Endothelial cell of umbilical vein (primary cell): Measurements from ENCODE around the gene PHOX2B. TPM values are rescaled to one million over a fixed set of nuclear protein-coding genes. Genes with fewer than 3 reads are reported as not detected.

Experiments used
- BruUV-seq: library from RNA; stranded (reverse); fragments of 400-500 nt; replicated peaks from 2 replicates; lab custom pipeline; 2021; lab: Mats Ljungman, UMichigan
- CTCF ChIA-PET: fragments of 300-600, 350-600 bp; sonication (Branson Sonifier 250); formaldehyde crosslinking; loops from one replicate; lab custom pipeline; 2021; ENCODE audit warnings: antibody characterized with exemption, inconsistent platforms; lab: Charles Lee
- POLR2A ChIA-PET: fragments of 300-600, 350-600 bp; sonication (Branson Sonifier 250); formaldehyde crosslinking; loops from one replicate; lab custom pipeline; 2021; ENCODE audit warnings: antibody characterized with exemption, inconsistent platforms; lab: Charles Lee
- DNase-seq: peaks from one replicate; pipeline ENCODE4 v3.0.0-alpha.2; 2011; ENCODE audit warnings: low read depth, low spot score
- FAIRE-seq: peaks from 2 replicates; lab custom pipeline; 2011; peaks lifted over from hg19 to GRCh38; lab: Jason Lieb, UNC
- H2AFZ ChIP-seq: 2 replicates; pipeline ENCODE4 v1.6.0; 2012; ENCODE audit warnings: low read depth, low read length, control low read depth, inconsistent platforms
- H3K27ac ChIP-seq: 2 replicates; pipeline ENCODE4 v1.5.1; 2011; ENCODE audit warnings: low read depth, mild to moderate bottlenecking, control low read depth, low read length, moderate library complexity; ENCODE audit not compliant: insufficient read depth
- H3K27me3 ChIP-seq, 2 experiments: 2 replicates each; pipeline versions ENCODE4 v1.6.0 to v1.6.1; 2011; ENCODE audit warnings: low read length in 2 of 2, mixed read lengths in 1 of 2; ENCODE audit not compliant: control insufficient read depth in 2 of 2, insufficient read depth in 2 of 2
- H3K36me3 ChIP-seq, 2 experiments: 2 replicates in 1 of 2; 3 replicates in 1 of 2; pipeline ENCODE4 v1.5.1; 2011; ENCODE audit warnings: low read length in 2 of 2, mild to moderate bottlenecking in 1 of 2, moderate library complexity in 1 of 2; ENCODE audit not compliant: control insufficient read depth in 2 of 2, insufficient read depth in 2 of 2; ENCODE audit errors: extremely low read depth in 1 of 2
- H3K4me1 ChIP-seq: 3 replicates; pipeline ENCODE4 v1.5.1; 2011; ENCODE audit warnings: mild to moderate bottlenecking, low read length; ENCODE audit not compliant: control insufficient read depth, insufficient read depth; ENCODE audit errors: extremely low read depth
- H3K4me2 ChIP-seq: 2 replicates; pipeline ENCODE4 v1.6.1; 2011; ENCODE audit warnings: low read length, control low read depth, mixed read lengths; ENCODE audit not compliant: insufficient read depth
- H3K4me3 ChIP-seq, 3 experiments: fragments of 200-600 bp in 1 of 3; sonication (generic), shearing (Covaris generic) in 1 of 3; replicated peaks in 1 of 3; 2 replicates each; pipeline ENCODE4 v1.5.1; 2011 to 2016; ENCODE audit warnings: control low read depth in 3 of 3, low read length in 3 of 3, mild to moderate bottlenecking in 2 of 3, inconsistent platforms in 1 of 3, low read depth in 1 of 3, moderate library complexity in 1 of 3; ENCODE audit not compliant: insufficient read depth in 1 of 3
- H3K79me2 ChIP-seq: 2 replicates; pipeline ENCODE4 v1.6.0; 2012; ENCODE audit warnings: low read length, inconsistent platforms; ENCODE audit not compliant: control insufficient read depth, insufficient read depth
- H3K9ac ChIP-seq: replicated peaks from 2 replicates; pipeline ENCODE3; 2011; ENCODE audit warnings: low read length, control low read depth; ENCODE audit not compliant: insufficient read depth; ENCODE audit errors: extremely low read depth
- H3K9me1 ChIP-seq: replicated peaks from 3 replicates; pipeline ENCODE4 v1.6.0; 2011; ENCODE audit warnings: mild to moderate bottlenecking, low read length; ENCODE audit not compliant: control insufficient read depth, insufficient read depth; ENCODE audit errors: extremely low read depth
- H3K9me3 ChIP-seq: replicated peaks from 2 replicates; pipeline ENCODE4 v1.5.1; 2012; ENCODE audit warnings: low read length, inconsistent platforms; ENCODE audit not compliant: control insufficient read depth, insufficient read depth
- H4K20me1 ChIP-seq: replicated peaks from 2 replicates; pipeline ENCODE3; 2011; ENCODE audit warnings: mild to moderate bottlenecking, low read length; ENCODE audit not compliant: control insufficient read depth, insufficient read depth; ENCODE audit errors: extremely low read depth
- EZH2 ChIP-seq: IDR thresholded peaks from 2 replicates; pipeline ENCODE4 v1.6.1; 2012; ENCODE audit warnings: borderline replicate concordance, low read depth, mild to moderate bottlenecking, moderate library complexity, low read length, inconsistent platforms; ENCODE audit not compliant: severe bottlenecking
- FOS ChIP-seq: IDR thresholded peaks from 2 replicates; pipeline ENCODE4 v1.6.1; 2011; ENCODE audit warnings: mild to moderate bottlenecking, low read length, moderate library complexity, borderline replicate concordance; ENCODE audit not compliant: insufficient read depth
- GATA2 ChIP-seq: IDR thresholded peaks from 2 replicates; pipeline ENCODE4 v1.7.0; 2011; ENCODE audit warnings: low read depth, mild to moderate bottlenecking, moderate library complexity, mixed read lengths, low read length; ENCODE audit not compliant: insufficient read length, insufficient read depth
- JUN ChIP-seq: IDR thresholded peaks from 2 replicates; pipeline ENCODE4 v1.6.1; 2011; ENCODE audit warnings: borderline replicate concordance, low read depth; ENCODE audit not compliant: insufficient read length, insufficient read depth
- MYC ChIP-seq: IDR thresholded peaks from one replicate; pipeline ENCODE4 v1.6.1; 2011; ENCODE audit warnings: mild to moderate bottlenecking, low read depth, low read length
- POLR2A ChIP-seq: IDR thresholded peaks from 2 replicates; pipeline ENCODE4 v1.6.1; 2012; ENCODE audit warnings: low read depth, mild to moderate bottlenecking, control low read depth, low read length
- POLR2AphosphoS5 ChIP-seq: IDR thresholded peaks from 2 replicates; pipeline ENCODE4 v1.6.1; 2012; ENCODE audit warnings: low read depth, mild to moderate bottlenecking, control low read depth, low read length, moderate library complexity; ENCODE audit not compliant: insufficient read depth
- dilution Hi-C: fragments of 300-500 bp; cut with MboI; formaldehyde crosslinking; loops from one replicate; pipeline ENCODE4 v1.15.0; 2019; ENCODE audit warnings: low sequenced_read_pairs; ENCODE audit not compliant: extremely low pct_ligation_motif_present
- intact Hi-C: fragments of 100-400 bp; cut with micrococcal nuclease; formaldehyde crosslinking; loops from one replicate; pipeline ENCODE4 v1.10.0; 2022
- polyA plus RNA-seq, 4 experiments: library from polyadenylated mRNA; depleted of rRNA in 3 of 4; stranded (reverse) in 3 of 4; unstranded in 1 of 4; fragments of >200 nt; gene quantifications; 2 replicates each; pipeline versions ENCODE4 v1.2.1 to v1.2.3, GENCODE V29; 2011 to 2012; ENCODE audit warnings: missing spikeins in 1 of 4
- total RNA-seq: library from RNA; stranded (reverse); gene quantifications from 2 replicates; pipeline ENCODE4 v1.2.3, GENCODE V29; 2021
- TF ChIP-seq, protein P1 (sequence below): IDR thresholded peaks from 2 replicates; pipeline ENCODE4 v1.6.1; 2011; ENCODE audit not compliant: insufficient read depth, insufficient read length
- TF ChIP-seq, protein P2 (sequence below), 2 donors: IDR thresholded peaks; 1 replicate in 1 of 2; 2 replicates in 1 of 2; pipeline ENCODE4 v1.5.1; 2011; ENCODE audit warnings: low read length in 2 of 2, mild to moderate bottlenecking in 2 of 2, moderate library complexity in 2 of 2, control low read depth in 1 of 2, inconsistent platforms in 1 of 2, low read depth in 1 of 2; ENCODE audit not compliant: insufficient read depth in 1 of 2; ENCODE audit errors: extremely low read depth in 1 of 2

PHOX2B gene
- total and polyA plus RNA-seq, 2 donors (not counting 3 experiments of a cell fraction or from before 2014, with no cell fraction given), result not detected

DNA sequence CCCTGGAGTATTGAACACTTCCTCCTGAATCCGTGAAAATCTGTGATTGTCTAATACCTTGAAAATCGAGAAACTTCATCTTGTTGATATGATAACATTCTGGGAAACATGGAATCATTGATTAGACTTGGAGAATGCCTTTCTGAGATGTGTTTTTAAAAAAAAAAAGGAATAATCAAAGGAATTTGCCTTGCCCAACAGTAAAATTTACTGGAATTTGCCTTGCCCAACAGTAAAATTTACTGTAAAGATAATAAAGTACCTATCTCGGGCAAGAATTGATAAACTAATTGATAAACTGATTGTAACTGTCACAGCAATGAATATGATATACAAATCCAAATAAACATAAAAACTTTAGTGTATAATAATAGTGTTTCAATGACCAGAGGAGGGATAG, 44.7 kb downstream of the PHOX2B start:
- CTCF ChIA-PET, result no interaction called here
- H3K4me3 ChIP-seq, result no peak overlapping the region
- dilution Hi-C loops (no loop called here), intact Hi-C loops (no loop called here)
- H4K20me1 ChIP-seq, result no peaks in the 10 kb centered on the region
- H3K27me3 ChIP-seq, result peaks cover 8 to 17% of the 10 kb centered on the region in 2 experiments
- no peaks in the 10 kb centered on the region for H3K79me2 ChIP-seq
- FAIRE-seq, result no peak
- no TSS peak for BruUV-seq
- no peaks in the 10 kb centered on the region for H3K9me3 ChIP-seq
- H3K4me1 ChIP-seq, result no peaks in the 10 kb centered on the region
- DNase-seq, result no peak
- no peak overlapping the region for H3K4me2 ChIP-seq
- no peak overlapping the region for H3K9ac ChIP-seq
- no peak overlapping the region for H2AFZ ChIP-seq
- H3K9me1 ChIP-seq, result no peaks in the 10 kb centered on the region
- no peaks in the 10 kb centered on the region for H3K36me3 ChIP-seq
- TF ChIP-seq, protein P1, sequence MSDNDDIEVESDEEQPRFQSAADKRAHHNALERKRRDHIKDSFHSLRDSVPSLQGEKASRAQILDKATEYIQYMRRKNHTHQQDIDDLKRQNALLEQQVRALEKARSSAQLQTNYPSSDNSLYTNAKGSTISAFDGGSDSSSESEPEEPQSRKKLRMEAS, result no peak
- TF ChIP-seq POLR2A (no peak), GATA2 (no peak), POLR2AphosphoS5 (no peak), MYC (no peak), EZH2 (no peak), FOS (no peak), JUN (no peak)
- TF ChIP-seq, protein P2, sequence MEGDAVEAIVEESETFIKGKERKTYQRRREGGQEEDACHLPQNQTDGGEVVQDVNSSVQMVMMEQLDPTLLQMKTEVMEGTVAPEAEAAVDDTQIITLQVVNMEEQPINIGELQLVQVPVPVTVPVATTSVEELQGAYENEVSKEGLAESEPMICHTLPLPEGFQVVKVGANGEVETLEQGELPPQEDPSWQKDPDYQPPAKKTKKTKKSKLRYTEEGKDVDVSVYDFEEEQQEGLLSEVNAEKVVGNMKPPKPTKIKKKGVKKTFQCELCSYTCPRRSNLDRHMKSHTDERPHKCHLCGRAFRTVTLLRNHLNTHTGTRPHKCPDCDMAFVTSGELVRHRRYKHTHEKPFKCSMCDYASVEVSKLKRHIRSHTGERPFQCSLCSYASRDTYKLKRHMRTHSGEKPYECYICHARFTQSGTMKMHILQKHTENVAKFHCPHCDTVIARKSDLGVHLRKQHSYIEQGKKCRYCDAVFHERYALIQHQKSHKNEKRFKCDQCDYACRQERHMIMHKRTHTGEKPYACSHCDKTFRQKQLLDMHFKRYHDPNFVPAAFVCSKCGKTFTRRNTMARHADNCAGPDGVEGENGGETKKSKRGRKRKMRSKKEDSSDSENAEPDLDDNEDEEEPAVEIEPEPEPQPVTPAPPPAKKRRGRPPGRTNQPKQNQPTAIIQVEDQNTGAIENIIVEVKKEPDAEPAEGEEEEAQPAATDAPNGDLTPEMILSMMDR (IDR thresholded peaks at IDR 0.05; ENCODE audit: extremely low read depth in 1 of 2, insufficient read depth in 1 of 2, low read depth in 1 of 2, low read length in 2 of 2), result no peak
- POLR2A ChIA-PET, result no interaction called here
- no peak overlapping the region for H3K27ac ChIP-seq
